Tibial nerve (tissue), 4 donors: Measurements from ENCODE around the gene MAPK11.

Source experiments
- EP300 ChIP-seq, 2 donors: sonication (generic); formaldehyde crosslinking; IDR thresholded peaks; one replicate each; pipeline ENCODE4 v1.6.1; 2017; ENCODE audit warnings: antibody characterized with exemption in 2 of 2, mild to moderate bottlenecking in 1 of 2
- POLR2A ChIP-seq, 2 donors: fragments of 450-650 bp; IDR thresholded peaks; one replicate each; pipeline ENCODE4 v1.6.1; 2017; ENCODE audit warnings: antibody characterized with exemption in 2 of 2, mild to moderate bottlenecking in 2 of 2, moderate library complexity in 2 of 2
- TF ChIP-seq, protein P1 (sequence below), 5 experiments: fragments of 200-600 bp in 3 of 5; fragments of 450-650 bp in 2 of 5; sonication (generic) in 3 of 5; IDR thresholded peaks; one replicate each; pipeline ENCODE4 v1.5.1; 2016 to 2019; ENCODE audit warnings: antibody characterized with exemption in 5 of 5, mild to moderate bottlenecking in 3 of 5, moderate library complexity in 2 of 5

DNA sequence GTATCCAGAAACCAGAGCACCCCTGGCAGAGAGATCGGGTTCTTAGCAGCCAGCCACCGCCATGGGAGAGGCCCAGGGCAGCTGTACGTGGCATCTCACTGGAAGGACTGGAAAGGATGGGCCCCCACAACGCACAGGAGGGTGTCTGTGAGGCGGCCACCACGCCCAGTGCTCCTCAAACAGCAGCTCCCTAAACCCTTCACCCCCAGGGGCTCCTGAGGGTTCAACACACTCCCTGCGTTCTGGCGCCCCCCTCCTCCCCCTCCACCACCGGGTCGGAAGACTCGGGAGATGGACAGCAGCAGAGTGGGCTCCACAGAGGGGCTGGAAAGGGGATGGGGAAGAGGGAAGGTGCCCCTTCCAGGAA is 9.8 kb downstream of the MAPK11 start:
- TF ChIP-seq, protein P1, sequence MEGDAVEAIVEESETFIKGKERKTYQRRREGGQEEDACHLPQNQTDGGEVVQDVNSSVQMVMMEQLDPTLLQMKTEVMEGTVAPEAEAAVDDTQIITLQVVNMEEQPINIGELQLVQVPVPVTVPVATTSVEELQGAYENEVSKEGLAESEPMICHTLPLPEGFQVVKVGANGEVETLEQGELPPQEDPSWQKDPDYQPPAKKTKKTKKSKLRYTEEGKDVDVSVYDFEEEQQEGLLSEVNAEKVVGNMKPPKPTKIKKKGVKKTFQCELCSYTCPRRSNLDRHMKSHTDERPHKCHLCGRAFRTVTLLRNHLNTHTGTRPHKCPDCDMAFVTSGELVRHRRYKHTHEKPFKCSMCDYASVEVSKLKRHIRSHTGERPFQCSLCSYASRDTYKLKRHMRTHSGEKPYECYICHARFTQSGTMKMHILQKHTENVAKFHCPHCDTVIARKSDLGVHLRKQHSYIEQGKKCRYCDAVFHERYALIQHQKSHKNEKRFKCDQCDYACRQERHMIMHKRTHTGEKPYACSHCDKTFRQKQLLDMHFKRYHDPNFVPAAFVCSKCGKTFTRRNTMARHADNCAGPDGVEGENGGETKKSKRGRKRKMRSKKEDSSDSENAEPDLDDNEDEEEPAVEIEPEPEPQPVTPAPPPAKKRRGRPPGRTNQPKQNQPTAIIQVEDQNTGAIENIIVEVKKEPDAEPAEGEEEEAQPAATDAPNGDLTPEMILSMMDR (IDR thresholded peaks at IDR 0.05), result no peak
- TF ChIP-seq POLR2A (IDR thresholded peaks at IDR 0.05) (no peak), EP300 (IDR thresholded peaks at IDR 0.05) (no peak)
